Astrocyte (in vitro differentiated cells and primary cell): Measurements from ENCODE around the gene HNRNPF. TPM values are rescaled to one million over a fixed set of nuclear protein-coding genes. Genes with fewer than 3 reads are reported as not detected.

Experiments
- DNase-seq: peaks from one replicate; pipeline ENCODE4 v3.0.0-alpha.2; 2010; ENCODE audit warnings: low read depth
- FAIRE-seq: peaks from 2 replicates; lab custom pipeline; 2011; peaks lifted over from hg19 to GRCh38; lab: Jason Lieb, UNC
- H2AFZ ChIP-seq: 2 replicates; pipeline ENCODE4 v1.6.0; 2012; ENCODE audit warnings: low read depth, low read length, inconsistent platforms
- H3K27ac ChIP-seq: 2 replicates; pipeline ENCODE4 v1.5.1; 2011; ENCODE audit warnings: low read depth, low read length, inconsistent platforms
- H3K27me3 ChIP-seq: 2 replicates; pipeline ENCODE4 v1.6.0; 2011; ENCODE audit warnings: low read length, inconsistent platforms; ENCODE audit not compliant: insufficient read depth
- H3K36me3 ChIP-seq: 2 replicates; pipeline ENCODE4 v1.5.1; 2011; ENCODE audit warnings: low read length, inconsistent platforms; ENCODE audit not compliant: insufficient read depth
- H3K4me1 ChIP-seq: 2 replicates; pipeline ENCODE4 v1.5.1; 2011; ENCODE audit warnings: low read length, inconsistent platforms; ENCODE audit not compliant: insufficient read depth
- H3K4me2 ChIP-seq: 2 replicates; pipeline ENCODE4 v1.6.0; 2012; ENCODE audit warnings: low read length, inconsistent platforms
- H3K4me3 ChIP-seq: 2 replicates; pipeline ENCODE4 v1.5.1; 2011; ENCODE audit warnings: low read depth, mild to moderate bottlenecking, low read length, inconsistent platforms; ENCODE audit not compliant: insufficient read depth
- H3K79me2 ChIP-seq: 2 replicates; pipeline ENCODE4 v1.6.0; 2012; ENCODE audit warnings: mild to moderate bottlenecking, low read length, inconsistent platforms; ENCODE audit not compliant: insufficient read depth
- H3K9ac ChIP-seq: 2 replicates; pipeline ENCODE4 v1.6.0; 2012; ENCODE audit warnings: mild to moderate bottlenecking, low read length, inconsistent platforms
- H3K9me3 ChIP-seq: 2 replicates; pipeline ENCODE4 v1.5.1; 2012; ENCODE audit warnings: low read depth, mild to moderate bottlenecking, low read length, inconsistent platforms; ENCODE audit not compliant: insufficient read depth
- H4K20me1 ChIP-seq: 2 replicates; pipeline ENCODE4 v1.6.0; 2012; ENCODE audit warnings: low read length, inconsistent platforms; ENCODE audit not compliant: insufficient read depth
- H3K27ac Mint-ChIP-seq: one replicate; pipeline ENCODE4 v1.8.0; 2021; ENCODE audit warnings: mild to moderate bottlenecking, mixed read lengths; ENCODE audit not compliant: unreplicated experiment
- H3K27me3 Mint-ChIP-seq: one replicate; pipeline ENCODE4 v1.8.0; 2021; ENCODE audit warnings: low read depth, mixed read lengths; ENCODE audit not compliant: unreplicated experiment
- H3K36me3 Mint-ChIP-seq: one replicate; pipeline ENCODE4 v1.8.0; 2021; ENCODE audit warnings: low read depth, mixed read lengths; ENCODE audit not compliant: unreplicated experiment
- H3K4me1 Mint-ChIP-seq: one replicate; pipeline ENCODE4 v1.8.0; 2021; ENCODE audit warnings: low read depth, mixed read lengths; ENCODE audit not compliant: unreplicated experiment
- H3K4me3 Mint-ChIP-seq: one replicate; pipeline ENCODE4 v1.8.0; 2021; ENCODE audit warnings: mild to moderate bottlenecking, moderate library complexity, mixed read lengths; ENCODE audit not compliant: unreplicated experiment
- H3K9me3 Mint-ChIP-seq: one replicate; pipeline ENCODE4 v1.8.0; 2021; ENCODE audit warnings: mild to moderate bottlenecking, mixed read lengths; ENCODE audit not compliant: unreplicated experiment
- CTCF ChIP-seq: IDR thresholded peaks from 2 replicates; pipeline ENCODE4 v1.5.1; 2011; ENCODE audit warnings: low read depth, mild to moderate bottlenecking, inconsistent platforms, low read length, moderate library complexity; ENCODE audit not compliant: insufficient read depth
- EZH2 ChIP-seq: IDR thresholded peaks from 2 replicates; pipeline ENCODE4 v1.6.1; 2012; ENCODE audit warnings: mild to moderate bottlenecking, low read length, inconsistent platforms; ENCODE audit not compliant: insufficient read depth
- total RNA-seq: library from RNA; stranded (reverse); gene quantifications from 2 replicates; pipeline ENCODE4 v1.2.1, GENCODE V29; 2021

Gene HNRNPF
- total RNA-seq, 1 donor from 2014 or later, result 151 TPM

- H4K20me1 ChIP-seq, result no peaks in the 10 kb centered on the region
- no peaks in the 10 kb centered on the region for H3K4me1 ChIP-seq
- H3K27me3 ChIP-seq, result peaks cover 4% of the 10 kb centered on the region
- no peak for DNase-seq
- TF ChIP-seq CTCF, result no peak
- TF ChIP-seq EZH2, result no peak
- H3K9me3 ChIP-seq, result no peaks in the 10 kb centered on the region
- Mint-ChIP-seq H3K27me3 (peaks cover 16% of the 10 kb centered on the region), H3K4me3 (no peak overlapping the region), H3K4me1 (peaks cover 11% of the 10 kb centered on the region), H3K36me3 (no peaks in the 10 kb centered on the region), H3K9me3 (no peaks in the 10 kb centered on the region), H3K27ac (no peak overlapping the region)
- no peak for FAIRE-seq
- H3K4me3 ChIP-seq, result no peak overlapping the region
- H3K79me2 ChIP-seq, result no peaks in the 10 kb centered on the region
- no peaks in the 10 kb centered on the region for H3K36me3 ChIP-seq
- no peak overlapping the region for H3K4me2 ChIP-seq
- H3K27ac ChIP-seq, result no peak overlapping the region
- no peak overlapping the region for H3K9ac ChIP-seq
- no peak overlapping the region for H2AFZ ChIP-seq
Measured at GRCh38 chr10:43336061-43336460, 72.9 kb downstream of the HNRNPF start.

Other genes starting within 250 kb of the HNRNPF start
- 11.4 and 11.8 TPM in 2 replicates for gene RASGEF1A, start 142.1 kb downstream of the HNRNPF start, total RNA-seq
- gene FXYD4, start 37.5 kb downstream of the HNRNPF start, total RNA-seq, result not detected in 2 replicates
- gene ZNF487, start 27.9 kb upstream of the HNRNPF start, total RNA-seq, result 2.6 and 2.8 TPM in 2 replicates
- 5.3 and 5.7 TPM in 2 replicates for gene ZNF239, start 165.4 kb upstream of the HNRNPF start, total RNA-seq
- gene ZNF485, start 197.3 kb upstream of the HNRNPF start, total RNA-seq, result 4.1 and 4.3 TPM in 2 replicates
- gene ZNF32, start 239.7 kb upstream of the HNRNPF start, total RNA-seq, result 19.2 and 19.7 TPM in 2 replicates